Sigmoid colon (tissue), 7 donors: ENCODE results near the gene HACD2. TPM values are rescaled to one million over a fixed set of nuclear protein-coding genes. Genes with fewer than 3 reads are reported as not detected.

ENCODE experiments used
- DNase-seq: peaks from one replicate; pipeline ENCODE4 v3.0.0-alpha.2; 2019
- H3K27ac ChIP-seq, 4 donors: fragments of 200-600 bp; sonication (generic); one replicate each; pipeline ENCODE4 v1.5.1; 2016 to 2019; ENCODE audit warnings: mild to moderate bottlenecking in 1 of 4
- H3K27me3 ChIP-seq, 3 donors: fragments of 200-600 bp; sonication (generic); one replicate each; pipeline ENCODE4 v1.5.1; 2019; ENCODE audit warnings: mild to moderate bottlenecking in 1 of 3
- H3K36me3 ChIP-seq, 4 donors: fragments of 200-600 bp; sonication (generic); one replicate each; pipeline ENCODE4 v1.5.1; 2016 to 2019
- H3K4me1 ChIP-seq, 4 donors: fragments of 200-600 bp; sonication (generic); one replicate each; pipeline ENCODE4 v1.5.1; 2017 to 2019
- H3K4me3 ChIP-seq, 4 donors: fragments of 200-600 bp; sonication (generic); one replicate each; pipeline ENCODE4 v1.5.1; 2017 to 2019; ENCODE audit warnings: mild to moderate bottlenecking in 2 of 4, moderate library complexity in 1 of 4
- H3K9me3 ChIP-seq, 4 donors: fragments of 200-600 bp in 3 of 4; sonication (generic) in 3 of 4; one replicate each; pipeline versions ENCODE4 v1.5.1 to v1.6.1; 2013 to 2019
- CTCF ChIP-seq, 4 experiments: fragments of 450-650 bp in 3 of 4; fragments of 200-600 bp in 1 of 4; IDR thresholded peaks; one replicate each; pipeline ENCODE4 v1.5.1; 2016 to 2019; ENCODE audit warnings: antibody characterized with exemption in 4 of 4, mild to moderate bottlenecking in 3 of 4, moderate library complexity in 2 of 4
- EP300 ChIP-seq, 4 donors: sonication (generic); formaldehyde crosslinking; IDR thresholded peaks; one replicate each; pipeline ENCODE4 v1.6.1; 2017; ENCODE audit warnings: antibody characterized with exemption in 4 of 4
- POLR2A ChIP-seq, 2 donors: fragments of 450-650 bp; IDR thresholded peaks; one replicate each; pipeline ENCODE4 v1.6.1; 2016; ENCODE audit warnings: antibody characterized with exemption in 2 of 2, mild to moderate bottlenecking in 2 of 2, moderate library complexity in 2 of 2
- POLR2AphosphoS5 ChIP-seq, 4 donors: sonication (generic); formaldehyde crosslinking; IDR thresholded peaks; one replicate each; pipeline ENCODE4 v1.6.1; 2017; ENCODE audit warnings: antibody characterized with exemption in 4 of 4
- WGBS, 2 donors: extraction: QIAGEN DNeasy Blood & Tissue Kit; methylation state at CpG; one replicate each; pipeline ENCODE4 v1.1.7; 2013; 5-methylcytosine and 5-hydroxymethylcytosine counted together
- intact Hi-C: fragments of 100-400 bp; cut with DNase I; formaldehyde crosslinking; loops from one replicate; pipeline ENCODE4 v1.15.1; 2023
- polyA plus RNA-seq, 3 donors: library from polyadenylated mRNA; stranded (reverse); fragments of 200-250 nt; gene quantifications; one replicate each; pipeline ENCODE4 v1.2.3, GENCODE V29; 2013
- total RNA-seq, 4 donors: library from RNA; depleted of rRNA; stranded (reverse); fragments of >200 nt; gene quantifications; one replicate each; pipeline ENCODE4 v1.1.0, GENCODE V29; 2016
- donor health status: healthy with polysubstance abuse.
- donor health status: Bipolar disorder and iron deficiency.
- donor health status: healthy.

The HACD2 gene
- total and polyA plus RNA-seq, 7 donors, result 6.6 to 26.4 (median 18.6) TPM

- TF ChIP-seq POLR2A (IDR thresholded peaks at IDR 0.05), result no peak
- peak in 1 of 4 donors; percentile 3 for TF ChIP-seq POLR2AphosphoS5 (IDR thresholded peaks at IDR 0.05)
- Histone ChIP-seq H3K36me3 (peaks cover 18 to 84% (median 42%) of the 10 kb centered on the region in 4 donors), H3K4me3 (no peak overlapping the region), H3K9me3 (no peaks in the 10 kb centered on the region), H3K27me3 (no peaks in the 10 kb centered on the region), H3K4me1 (peaks cover 0 to 76% (median 70%) of the 10 kb centered on the region in 4 donors), H3K27ac (peak overlapping the region; percentile 87 to 98 (median 92))
- no peak for DNase-seq
- intact Hi-C loops, result no loop called here
- WGBS, 2 donors, result 95 to 96% methylated on average over 4 of the region's 4 CpGs
Measured at GRCh38 chr3:123629747-123630047, 44.8 kb upstream of the HACD2 start.

- Histone ChIP-seq H3K9me3 (no peaks in the 10 kb centered on the region), H3K4me3 (no peak overlapping the region), H3K36me3 (peaks cover 18 to 84% (median 40%) of the 10 kb centered on the region in 4 donors), H3K27ac (peak overlapping the region; percentile 87 to 98 (median 92)), H3K27me3 (no peaks in the 10 kb centered on the region), H3K4me1 (peaks cover 0 to 76% (median 69%) of the 10 kb centered on the region in 4 donors)
- intact Hi-C loops, result no loop called here
- TF ChIP-seq POLR2AphosphoS5 (IDR thresholded peaks at IDR 0.05) (peak in 1 of 4 donors; percentile 11), POLR2A (IDR thresholded peaks at IDR 0.05) (no peak)
- no peak for DNase-seq
- 95% methylated on average over 22 of the region's 22 CpGs for WGBS, 2 donors
Measured at GRCh38 chr3:123628996-123629746, 44.3 kb upstream of the HACD2 start.

- Histone ChIP-seq H3K4me1 (peaks cover 0 to 76% (median 62%) of the 10 kb centered on the region in 4 donors), H3K9me3 (no peaks in the 10 kb centered on the region), H3K27ac (peak overlapping the region; percentile 87 to 98 (median 92)), H3K4me3 (no peak overlapping the region), H3K36me3 (peaks cover 18 to 88% (median 40%) of the 10 kb centered on the region in 4 donors), H3K27me3 (no peaks in the 10 kb centered on the region)
- peak; percentile 94 for DNase-seq
- intact Hi-C loops, result no loop called here
- 72 to 86% methylated on average over 6 of the region's 6 CpGs for WGBS, 2 donors
- peak in 1 of 4 donors; percentile 15 for TF ChIP-seq EP300 (IDR thresholded peaks at IDR 0.05)
- peak; percentile 27 to 52 (median 47) for TF ChIP-seq POLR2AphosphoS5 (IDR thresholded peaks at IDR 0.05)
- no peak for TF ChIP-seq CTCF (IDR thresholded peaks at IDR 0.05)
- no peak for TF ChIP-seq POLR2A (IDR thresholded peaks at IDR 0.05)
Measured at GRCh38 chr3:123627673-123628670, 43.1 kb upstream of the HACD2 start.

GRCh38 chr3:123626881-123627280 lies 42.0 kb upstream of the HACD2 start:
- no peak overlapping the region for H3K4me3 ChIP-seq
- H3K27me3 ChIP-seq, result no peaks in the 10 kb centered on the region
- WGBS, 2 donors, result 90 to 95% methylated on average over 7 of the region's 7 CpGs
- H3K27ac ChIP-seq, result peak overlapping the region; percentile 87 to 98 (median 92)
- H3K4me1 ChIP-seq, result peaks cover 0 to 76% (median 59%) of the 10 kb centered on the region in 4 donors
- no peaks in the 10 kb centered on the region for H3K9me3 ChIP-seq
- intact Hi-C loops, result no loop called here
- DNase-seq, result no peak
- TF ChIP-seq POLR2A (IDR thresholded peaks at IDR 0.05) (no peak), EP300 (IDR thresholded peaks at IDR 0.05) (no peak), CTCF (IDR thresholded peaks at IDR 0.05) (no peak)
- peaks cover 18 to 96% (median 42%) of the 10 kb centered on the region in 4 donors for H3K36me3 ChIP-seq

- peaks cover 0 to 64% (median 49%) of the 10 kb centered on the region in 4 donors for H3K4me1 ChIP-seq
- WGBS, 2 donors, result 67 to 86% methylated on average over 1 of the region's 1 CpG
- H3K27me3 ChIP-seq, result no peaks in the 10 kb centered on the region
- peaks cover 13 to 79% (median 40%) of the 10 kb centered on the region in 4 donors for H3K36me3 ChIP-seq
- DNase-seq, result no peak
- no peak for TF ChIP-seq POLR2A (IDR thresholded peaks at IDR 0.05)
- no peak for TF ChIP-seq CTCF (IDR thresholded peaks at IDR 0.05)
- no peak for TF ChIP-seq EP300 (IDR thresholded peaks at IDR 0.05)
- TF ChIP-seq POLR2AphosphoS5 (IDR thresholded peaks at IDR 0.05), result no peak
- H3K9me3 ChIP-seq, result no peaks in the 10 kb centered on the region
- no peak overlapping the region for H3K4me3 ChIP-seq
- intact Hi-C loops, result no loop called here
- peak overlapping the region; percentile 90 to 98 (median 93) for H3K27ac ChIP-seq
Measured at GRCh38 chr3:123624302-123624701, 39.4 kb upstream of the HACD2 start.
